Stimulated activated CD8-positive, alpha-beta memory T cell treated with anti-CD3 and anti-CD28 coated beads, Interleukin-2, amount 100 ng/mL, for 48 hours (primary cell): ENCODE measurements around the gene ANKRD29.
A peak's percentile ranks its signal among the peaks of the same experiment; 100 is the strongest.

ENCODE experiments used
- DNase-seq, 2 donors: peaks; one replicate each; pipeline ENCODE4 v3.0.0-alpha.2; 2020; ENCODE audit warnings: low read depth in 2 of 2

Gene ANKRD29

GRCh38 chr18:23662309-23663263 is at the start of gene ANKRD29:
TSS of gene ANKRD29 (minus strand) at chr18:23662911. CDS start at chr18:23662730, 181 bp downstream.
- peak; percentile 20 to 30 for DNase-seq

GRCh38 chr18:23712445-23712844 is 49.7 kb upstream of the ANKRD29 start:
- no peak for DNase-seq

- DNase-seq, result no peak
Observed at GRCh38 chr18:23711426-23711825, 48.7 kb upstream of the ANKRD29 start.

GRCh38 chr18:23710946-23711345 is 48.2 kb upstream of the ANKRD29 start:
- DNase-seq, result no peak

GRCh38 chr18:23710068-23710527 is 47.4 kb upstream of the ANKRD29 start:
- no peak for DNase-seq

- DNase-seq, result no peak
Observed at GRCh38 chr18:23706971-23707640, 44.4 kb upstream of the ANKRD29 start.

GRCh38 chr18:23704806-23705205 is 42.1 kb upstream of the ANKRD29 start:
- DNase-seq, result no peak

GRCh38 chr18:23703987-23704384 is 41.3 kb upstream of the ANKRD29 start:
- no peak for DNase-seq

GRCh38 chr18:23703057-23703986 is 40.6 kb upstream of the ANKRD29 start:
- no peak for DNase-seq

- no peak for DNase-seq
Observed at GRCh38 chr18:23702606-23703005, 39.9 kb upstream of the ANKRD29 start.

GRCh38 chr18:23701544-23702064 is 38.9 kb upstream of the ANKRD29 start:
- DNase-seq, result no peak

- no peak for DNase-seq
Observed at GRCh38 chr18:23701017-23701416, 38.3 kb upstream of the ANKRD29 start.

- DNase-seq, result no peak
Observed at GRCh38 chr18:23694637-23695430, 32.1 kb upstream of the ANKRD29 start.

- DNase-seq, result no peak
Observed at GRCh38 chr18:23693846-23694245, 31.1 kb upstream of the ANKRD29 start.

- no peak for DNase-seq
Observed at GRCh38 chr18:23690505-23691068, 27.9 kb upstream of the ANKRD29 start.

GRCh38 chr18:23689616-23690504 is 27.1 kb upstream of the ANKRD29 start:
- no peak for DNase-seq

- DNase-seq, result peak in 1 of 2 donors; percentile 15
Observed at GRCh38 chr18:23689031-23689615, 26.4 kb upstream of the ANKRD29 start, which contains the start of gene LAMA3. TSS of gene LAMA3 (plus strand) at chr18:23689453. CDS start at chr18:23689684, 231 bp downstream.

- no peak for DNase-seq
Observed at GRCh38 chr18:23688528-23688927, 25.8 kb upstream of the ANKRD29 start.
